Natural killer cell (primary cell): ENCODE results near the gene STIP1. TPM values are rescaled to one million over a fixed set of nuclear protein-coding genes. Genes with fewer than 3 reads are reported as not detected.

Experiments used
- ATAC-seq, 3 donors: fragments of 150-1000 bp in 2 of 3; fragments of 200-7000 bp in 1 of 3; cut with Tn5 transposase; 1 replicate in 1 of 3; 2 replicates in 2 of 3; pipeline ENCODE4 v1.10.0; 2021; ENCODE audit warnings: mild to moderate bottlenecking in 2 of 3, moderate library complexity in 2 of 3
- DNase-seq, 2 donors: peaks; one replicate each; pipeline versions ENCODE4 v3.0.0 to v3.0.0-alpha.2; 2013 to 2021; ENCODE audit warnings: mixed read lengths in 1 of 2
- H3K27ac ChIP-seq: one replicate; pipeline ENCODE4 v1.5.1; 2013; ENCODE audit warnings: mild to moderate bottlenecking, low read length
- H3K27me3 ChIP-seq: one replicate; pipeline ENCODE4 v1.6.1; 2013; ENCODE audit warnings: low read length; ENCODE audit not compliant: control insufficient read depth, insufficient read depth
- H3K36me3 ChIP-seq: one replicate; pipeline ENCODE4 v1.6.1; 2013; ENCODE audit warnings: low read length; ENCODE audit not compliant: control insufficient read depth, insufficient read depth
- H3K4me1 ChIP-seq: one replicate; pipeline ENCODE4 v1.6.1; 2013; ENCODE audit warnings: low read length; ENCODE audit not compliant: control insufficient read depth, insufficient read depth
- H3K4me3 ChIP-seq: one replicate; pipeline ENCODE4 v1.5.1; 2013; ENCODE audit warnings: low read length
- H3K9me3 ChIP-seq: one replicate; pipeline ENCODE4 v1.6.1; 2013; ENCODE audit warnings: low read length; ENCODE audit not compliant: control insufficient read depth, insufficient read depth
- H3K27ac Mint-ChIP-seq, 2 donors: one replicate each; pipeline ENCODE4 v1.8.0; 2022; ENCODE audit warnings: mild to moderate bottlenecking in 2 of 2, mixed read lengths in 2 of 2, moderate library complexity in 1 of 2
- H3K27me3 Mint-ChIP-seq, 2 donors: one replicate each; pipeline ENCODE4 v1.8.0; 2022; ENCODE audit warnings: low read depth in 2 of 2, mixed read lengths in 2 of 2
- H3K36me3 Mint-ChIP-seq: one replicate; pipeline ENCODE4 v1.8.0; 2022; ENCODE audit warnings: mixed read lengths
- H3K4me1 Mint-ChIP-seq, 2 donors: one replicate each; pipeline ENCODE4 v1.8.0; 2022; ENCODE audit warnings: mixed read lengths in 2 of 2
- H3K4me3 Mint-ChIP-seq: one replicate; pipeline ENCODE4 v1.8.0; 2022; ENCODE audit warnings: mild to moderate bottlenecking, moderate library complexity, mixed read lengths
- H3K9me3 Mint-ChIP-seq, 2 donors: one replicate each; pipeline ENCODE4 v1.8.0; 2022; ENCODE audit warnings: mixed read lengths in 2 of 2
- whole genome bisulfite sequencing: methylation state at CpG from one replicate; pipeline ENCODE4 v1.1.7; 2013; ENCODE audit warnings: missing lambda C conversion rate; ENCODE audit not compliant: insufficient coverage; 5-methylcytosine and 5-hydroxymethylcytosine counted together
- intact Hi-C: fragments of 100-400 bp; cut with micrococcal nuclease; formaldehyde crosslinking; loops from one replicate; pipeline ENCODE4 v1.14.2; 2022
- total RNA-seq, 4 donors: library from RNA; stranded (reverse); fragments of 120-200 nt in 1 of 4; gene quantifications; one replicate each; pipeline versions ENCODE4 v1.2.3 to v1.2.4, GENCODE V29; 2013 to 2022
- TF ChIP-seq, protein P1 (sequence below): fragments of 200-600 bp; IDR thresholded peaks from one replicate; pipeline ENCODE4 v1.8.0; 2022; ENCODE audit warnings: antibody characterized with exemption

The STIP1 gene
- total RNA-seq, 3 donors from 2014 or later (not counting 1 experiment from before 2014, with no cell fraction given) = 80.9 to 110 (median 85.1) TPM

DNA sequence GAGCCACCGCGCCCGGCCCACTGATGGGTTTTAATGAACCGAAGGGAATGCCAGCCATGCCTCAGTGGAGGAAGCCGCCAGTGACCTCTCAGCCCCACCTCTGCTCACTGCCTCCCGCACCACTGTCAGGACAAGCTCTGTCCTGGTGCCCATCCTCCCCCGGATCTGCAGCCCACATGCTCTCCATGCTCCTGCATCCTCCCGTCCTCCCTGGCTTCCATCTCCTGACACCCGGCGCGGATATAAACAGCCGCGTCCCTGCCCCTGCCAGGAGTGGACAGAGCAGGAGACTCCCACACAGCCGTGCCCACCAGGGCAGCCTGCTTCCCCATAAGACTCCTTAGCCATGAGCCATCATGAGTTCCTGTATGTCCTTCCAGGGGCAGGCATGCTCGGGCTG lies 46.9 kb upstream of the STIP1 start:
- no peak for ATAC-seq
- 95% methylated on average over 15 of the region's 15 CpGs for whole genome bisulfite sequencing
- H3K9me3 Mint-ChIP-seq = no peaks in the 10 kb centered on the region

GRCh38 chr11:64140082-64140481 lies 45.9 kb upstream of the STIP1 start:
- intact Hi-C loops = loop anchor here (10.0 kb wide), 1 partner anchor 1105 kb away; no protein-coding TSS in a partner anchor
- no peak overlapping the region for H3K27ac ChIP-seq
- DNase-seq = no peak
- Mint-ChIP-seq H3K4me3 (no peak overlapping the region), H3K27ac (no peak overlapping the region), H3K4me1 (no peaks in the 10 kb centered on the region), H3K9me3 (no peaks in the 10 kb centered on the region), H3K36me3 (no peaks in the 10 kb centered on the region), H3K27me3 (no peaks in the 10 kb centered on the region)
- no peak overlapping the region for H3K4me3 ChIP-seq
- H3K9me3 ChIP-seq = no peaks in the 10 kb centered on the region
- TF ChIP-seq, protein P1, sequence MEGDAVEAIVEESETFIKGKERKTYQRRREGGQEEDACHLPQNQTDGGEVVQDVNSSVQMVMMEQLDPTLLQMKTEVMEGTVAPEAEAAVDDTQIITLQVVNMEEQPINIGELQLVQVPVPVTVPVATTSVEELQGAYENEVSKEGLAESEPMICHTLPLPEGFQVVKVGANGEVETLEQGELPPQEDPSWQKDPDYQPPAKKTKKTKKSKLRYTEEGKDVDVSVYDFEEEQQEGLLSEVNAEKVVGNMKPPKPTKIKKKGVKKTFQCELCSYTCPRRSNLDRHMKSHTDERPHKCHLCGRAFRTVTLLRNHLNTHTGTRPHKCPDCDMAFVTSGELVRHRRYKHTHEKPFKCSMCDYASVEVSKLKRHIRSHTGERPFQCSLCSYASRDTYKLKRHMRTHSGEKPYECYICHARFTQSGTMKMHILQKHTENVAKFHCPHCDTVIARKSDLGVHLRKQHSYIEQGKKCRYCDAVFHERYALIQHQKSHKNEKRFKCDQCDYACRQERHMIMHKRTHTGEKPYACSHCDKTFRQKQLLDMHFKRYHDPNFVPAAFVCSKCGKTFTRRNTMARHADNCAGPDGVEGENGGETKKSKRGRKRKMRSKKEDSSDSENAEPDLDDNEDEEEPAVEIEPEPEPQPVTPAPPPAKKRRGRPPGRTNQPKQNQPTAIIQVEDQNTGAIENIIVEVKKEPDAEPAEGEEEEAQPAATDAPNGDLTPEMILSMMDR = no peak
- H3K36me3 ChIP-seq = no peaks in the 10 kb centered on the region
- peaks cover 8% of the 10 kb centered on the region for H3K4me1 ChIP-seq
- no peaks in the 10 kb centered on the region for H3K27me3 ChIP-seq
- no peak for ATAC-seq
- WGBS = 87% methylated on average over 8 of the region's 8 CpGs

More for the DNA sequence above, 46.9 kb upstream of the STIP1 start:
- TF ChIP-seq, protein P1 = no peak
- Histone ChIP-seq H3K9me3 (no peaks in the 10 kb centered on the region), H3K4me1 (peaks cover 8% of the 10 kb centered on the region), H3K4me3 (no peak overlapping the region), H3K27me3 (no peaks in the 10 kb centered on the region), H3K36me3 (no peaks in the 10 kb centered on the region), H3K27ac (no peak overlapping the region)
- H3K27me3 Mint-ChIP-seq = no peaks in the 10 kb centered on the region
- no peaks in the 10 kb centered on the region for H3K36me3 Mint-ChIP-seq
- intact Hi-C loops = no loop called here
- H3K27ac Mint-ChIP-seq = no peak overlapping the region
- no peak overlapping the region for H3K4me3 Mint-ChIP-seq
- DNase-seq = no peak
- no peaks in the 10 kb centered on the region for H3K4me1 Mint-ChIP-seq

GRCh38 chr11:64141081-64141783 lies 44.7 kb upstream of the STIP1 start:
- Histone ChIP-seq H3K4me1 (peaks cover 8% of the 10 kb centered on the region), H3K27ac (no peak overlapping the region), H3K9me3 (no peaks in the 10 kb centered on the region), H3K27me3 (no peaks in the 10 kb centered on the region), H3K36me3 (no peaks in the 10 kb centered on the region), H3K4me3 (no peak overlapping the region)
- no peak for ATAC-seq
- Mint-ChIP-seq H3K36me3 (no peaks in the 10 kb centered on the region), H3K9me3 (no peaks in the 10 kb centered on the region), H3K4me3 (no peak overlapping the region), H3K27ac (no peak overlapping the region), H3K27me3 (no peaks in the 10 kb centered on the region), H3K4me1 (no peaks in the 10 kb centered on the region)
- intact Hi-C loops = loop anchor here (10.0 kb wide), 1 partner anchor 1106 kb away; no protein-coding TSS in a partner anchor
- 91% methylated on average over 21 of the region's 21 CpGs for WGBS
- no peak for DNase-seq
- TF ChIP-seq, protein P1 = no peak
